ENCODE results near the gene MASP1. TPM values are rescaled to one million over a fixed set of nuclear protein-coding genes. Genes with fewer than 3 reads are reported as not detected.

The MASP1 gene
- total RNA-seq, 2 experiments from 2014 or later, result not detected

DNA sequence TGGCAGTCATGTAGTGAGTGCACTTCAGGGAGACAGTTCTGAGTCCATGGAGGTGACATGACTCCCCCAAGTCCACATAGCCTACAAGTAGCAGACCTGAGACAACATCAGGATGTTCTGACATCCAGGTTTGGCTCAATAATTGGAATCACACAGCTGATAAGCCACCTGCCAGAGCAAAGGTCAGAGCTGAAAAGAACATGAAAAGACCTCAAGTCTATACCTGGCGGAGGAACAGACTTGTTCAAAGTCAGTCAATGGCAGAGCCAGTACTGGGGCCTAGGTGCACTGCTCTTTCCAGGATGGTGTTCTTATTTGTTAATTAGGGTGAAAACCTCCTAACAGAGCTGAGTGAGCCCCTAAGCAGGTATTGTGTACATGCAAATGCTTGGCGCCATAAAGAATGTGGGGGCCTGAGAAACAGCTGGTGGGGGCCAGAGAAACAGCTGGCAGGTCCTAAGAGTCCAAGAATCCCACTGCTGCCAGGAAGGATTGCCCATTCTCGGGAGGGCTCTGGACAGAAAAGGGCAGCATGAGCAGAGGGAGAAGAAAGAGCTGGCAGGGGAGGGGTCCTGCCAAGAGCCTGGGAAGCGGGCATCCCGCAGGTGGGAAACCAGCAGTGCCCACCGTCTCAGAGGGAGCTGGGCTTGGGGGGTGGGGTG is 17.1 kb downstream of the MASP1 start:
- CTCF ChIA-PET, result interaction anchor here (0.8 to 2.1 kb wide), 2 partner anchors 54 to 342 kb away, joined by 3 to 6 read pairs; no protein-coding TSS in a partner anchor

DNA sequence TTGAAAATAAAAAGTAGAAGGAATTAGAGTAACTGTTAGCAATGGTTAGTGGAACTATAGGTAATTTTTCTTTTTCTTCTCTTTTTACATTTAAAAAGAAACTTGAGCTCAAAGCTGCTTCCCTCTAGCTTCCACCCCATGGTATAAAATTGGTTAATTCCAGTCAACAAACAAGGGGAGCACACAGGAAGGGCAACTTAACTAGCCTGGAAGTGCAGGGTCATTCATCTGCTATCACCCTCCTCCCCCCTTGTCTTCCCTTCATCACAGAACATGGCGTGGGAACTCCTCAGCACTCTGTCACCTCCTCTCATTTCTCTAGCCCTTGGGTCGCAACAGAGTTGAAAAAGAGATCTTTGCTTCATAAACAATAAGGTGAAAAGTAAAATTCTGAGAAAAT is 20.0 kb downstream of the MASP1 start:
- Mint-ChIP-seq H3K4me3 (no peak overlapping the region), H3K27me3 (peaks cover 7% of the 10 kb centered on the region), H3K9me3 (peaks cover 4% of the 10 kb centered on the region), H3K4me1 (ENCODE audit: low read depth) (no peaks in the 10 kb centered on the region), H3K27ac (no peak overlapping the region), H3K36me3 (ENCODE audit: low read depth) (no peaks in the 10 kb centered on the region)
- ATAC-seq (no peak), DNase-seq (no peak)
- TF ChIP-seq, protein P1, sequence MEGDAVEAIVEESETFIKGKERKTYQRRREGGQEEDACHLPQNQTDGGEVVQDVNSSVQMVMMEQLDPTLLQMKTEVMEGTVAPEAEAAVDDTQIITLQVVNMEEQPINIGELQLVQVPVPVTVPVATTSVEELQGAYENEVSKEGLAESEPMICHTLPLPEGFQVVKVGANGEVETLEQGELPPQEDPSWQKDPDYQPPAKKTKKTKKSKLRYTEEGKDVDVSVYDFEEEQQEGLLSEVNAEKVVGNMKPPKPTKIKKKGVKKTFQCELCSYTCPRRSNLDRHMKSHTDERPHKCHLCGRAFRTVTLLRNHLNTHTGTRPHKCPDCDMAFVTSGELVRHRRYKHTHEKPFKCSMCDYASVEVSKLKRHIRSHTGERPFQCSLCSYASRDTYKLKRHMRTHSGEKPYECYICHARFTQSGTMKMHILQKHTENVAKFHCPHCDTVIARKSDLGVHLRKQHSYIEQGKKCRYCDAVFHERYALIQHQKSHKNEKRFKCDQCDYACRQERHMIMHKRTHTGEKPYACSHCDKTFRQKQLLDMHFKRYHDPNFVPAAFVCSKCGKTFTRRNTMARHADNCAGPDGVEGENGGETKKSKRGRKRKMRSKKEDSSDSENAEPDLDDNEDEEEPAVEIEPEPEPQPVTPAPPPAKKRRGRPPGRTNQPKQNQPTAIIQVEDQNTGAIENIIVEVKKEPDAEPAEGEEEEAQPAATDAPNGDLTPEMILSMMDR (IDR thresholded peaks at IDR 0.05), result no peak
- intact Hi-C loops (cut with micrococcal nuclease), result no loop called here
- POLR2A ChIA-PET, result no interaction called here
- CTCF ChIA-PET, result interaction anchor here (0.8 kb wide), 1 partner anchor 46 kb away, joined by 3 read pairs; no protein-coding TSS in a partner anchor

More for the DNA sequence above, 17.1 kb downstream of the MASP1 start:
- H3K9me3 Mint-ChIP-seq, result peaks cover 1% of the 10 kb centered on the region
- no peak for ATAC-seq
- TF ChIP-seq, protein P1 (IDR thresholded peaks at IDR 0.05), result no peak
- no peaks in the 10 kb centered on the region for H3K36me3 Mint-ChIP-seq (ENCODE audit: low read depth)
- no peak overlapping the region for H3K4me3 Mint-ChIP-seq
- peaks cover 10% of the 10 kb centered on the region for H3K27me3 Mint-ChIP-seq
- DNase-seq, result no peak
- POLR2A ChIA-PET, result no interaction called here
- no peaks in the 10 kb centered on the region for H3K4me1 Mint-ChIP-seq (ENCODE audit: low read depth)
- intact Hi-C loops (cut with micrococcal nuclease), result no loop called here
- no peak overlapping the region for H3K27ac Mint-ChIP-seq

DNA sequence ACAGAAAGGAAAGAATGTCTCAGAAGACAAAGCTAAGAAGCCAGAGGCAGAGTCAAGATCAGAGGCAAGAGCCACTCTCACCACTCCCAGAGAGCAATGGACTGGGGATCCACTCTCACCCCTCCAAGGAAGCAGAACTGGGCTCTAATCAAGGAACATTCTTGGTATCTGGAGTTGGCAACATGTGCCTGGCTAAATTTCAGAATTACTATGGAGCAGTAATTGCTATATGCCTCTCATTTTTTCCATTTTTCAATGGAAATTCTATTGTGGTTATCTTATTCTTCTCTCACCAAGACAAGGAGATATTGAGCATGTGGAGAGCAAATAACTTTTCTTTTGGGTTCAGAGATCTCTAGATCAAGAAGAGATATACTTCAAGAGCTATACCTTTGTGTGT is 22.1 kb downstream of the MASP1 start:
- ATAC-seq, result no peak
- POLR2A ChIA-PET, result no interaction called here
- no peak overlapping the region for H3K4me3 Mint-ChIP-seq
- TF ChIP-seq, protein P1 (IDR thresholded peaks at IDR 0.05), result no peak
- no peak for DNase-seq
- peaks cover 4% of the 10 kb centered on the region for H3K9me3 Mint-ChIP-seq
- intact Hi-C loops (cut with micrococcal nuclease), result no loop called here
- peaks cover 9% of the 10 kb centered on the region for H3K27me3 Mint-ChIP-seq
- CTCF ChIA-PET, result interaction anchor here (1.1 kb wide), 1 partner anchor 49 kb away, joined by 3 read pairs; no protein-coding TSS in a partner anchor
- H3K36me3 Mint-ChIP-seq (ENCODE audit: low read depth), result no peaks in the 10 kb centered on the region
- no peaks in the 10 kb centered on the region for H3K4me1 Mint-ChIP-seq (ENCODE audit: low read depth)
- H3K27ac Mint-ChIP-seq, result no peak overlapping the region

DNA sequence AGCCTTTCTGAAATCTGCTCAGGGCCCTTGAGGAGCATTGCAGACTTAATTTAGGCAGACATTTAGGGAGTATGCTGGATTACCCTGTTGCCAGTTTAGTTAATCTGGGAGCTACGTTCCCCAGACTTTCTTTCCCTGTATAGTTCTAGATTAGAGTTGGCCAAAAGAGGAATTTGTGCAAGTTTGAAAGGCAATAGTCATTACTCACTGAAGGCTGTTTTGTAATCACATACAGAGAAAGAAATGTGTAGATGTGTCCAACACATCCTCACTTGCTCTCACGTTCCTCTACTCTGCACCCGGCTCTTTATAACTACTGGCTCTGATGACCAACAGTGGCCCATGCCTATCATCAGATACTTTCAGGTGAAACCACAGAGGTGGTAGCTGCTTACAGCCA is 24.2 kb downstream of the MASP1 start:
- CTCF ChIA-PET, result interaction anchor here (1.1 kb wide), 1 partner anchor 412 kb away, joined by 3 read pairs; no protein-coding TSS in a partner anchor
- POLR2A ChIA-PET, result no interaction called here
- peaks cover 4% of the 10 kb centered on the region for H3K9me3 Mint-ChIP-seq
- no peaks in the 10 kb centered on the region for H3K4me1 Mint-ChIP-seq (ENCODE audit: low read depth)
- no peak overlapping the region for H3K27ac Mint-ChIP-seq
- TF ChIP-seq, protein P1 (IDR thresholded peaks at IDR 0.05), result no peak
- H3K27me3 Mint-ChIP-seq, result peaks cover 13% of the 10 kb centered on the region
- no peak overlapping the region for H3K4me3 Mint-ChIP-seq
- no peak for ATAC-seq
- intact Hi-C loops (cut with micrococcal nuclease), result no loop called here
- H3K36me3 Mint-ChIP-seq (ENCODE audit: low read depth), result no peaks in the 10 kb centered on the region
- DNase-seq, result no peak

DNA sequence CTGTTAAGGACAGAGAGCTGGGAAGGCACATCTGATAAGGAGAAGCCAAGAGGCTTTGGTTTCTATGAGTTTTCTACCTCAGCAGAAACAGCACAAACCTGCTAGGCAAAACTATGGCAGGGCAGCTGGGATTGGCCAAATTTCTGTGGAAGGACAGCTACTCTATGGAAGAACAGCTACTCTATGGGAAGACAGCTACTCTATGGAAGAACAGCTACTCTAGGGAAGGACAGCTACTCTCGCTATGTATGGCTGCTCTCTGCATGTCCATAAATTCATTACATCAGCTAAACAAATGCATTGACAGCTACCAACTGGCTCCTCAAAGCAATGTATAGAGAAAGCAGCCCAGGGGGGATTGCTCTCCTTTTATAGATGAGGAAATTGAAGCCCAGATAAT is 24.8 kb downstream of the MASP1 start:
- Mint-ChIP-seq H3K9me3 (peaks cover 5% of the 10 kb centered on the region), H3K4me3 (no peak overlapping the region), H3K4me1 (ENCODE audit: low read depth) (no peaks in the 10 kb centered on the region), H3K27me3 (peaks cover 15% of the 10 kb centered on the region), H3K36me3 (ENCODE audit: low read depth) (no peaks in the 10 kb centered on the region), H3K27ac (no peak overlapping the region)
- ChIA-PET POLR2A (no interaction called here), CTCF (interaction anchor here (1.1 to 1.3 kb wide), 2 partner anchors 102 to 413 kb away, joined by 3 read pairs; no protein-coding TSS in a partner anchor)
- TF ChIP-seq, protein P1 (IDR thresholded peaks at IDR 0.05), result no peak
- intact Hi-C loops (cut with micrococcal nuclease), result no loop called here
- DNase-seq (no peak), ATAC-seq (no peak)

All from activated CD8-positive, alpha-beta T cell treated with anti-CD3 and anti-CD28 coated beads for 36 hours (primary cell).